Gastroesophageal sphincter (tissue), 4 donors: Measurements from ENCODE around the gene MACROH2A1. TPM values are rescaled to one million over a fixed set of nuclear protein-coding genes. Genes with fewer than 3 reads are reported as not detected.

Source experiments
- ATAC-seq: fragments of 150-250 bp; one replicate; pipeline ENCODE4 v1.9.1; 2016; ENCODE audit warnings: mild to moderate bottlenecking, moderate library complexity
- H3K27ac ChIP-seq, 4 donors: fragments of 200-600 bp; sonication (generic) in 3 of 4; 1 replicate in 3 of 4; 2 replicates in 1 of 4; pipeline ENCODE4 v1.5.1; 2016 to 2019
- H3K27me3 ChIP-seq: fragments of 200-600 bp; sonication (generic); one replicate; pipeline ENCODE4 v1.5.1; 2019
- H3K36me3 ChIP-seq, 2 donors: fragments of 200-600 bp; sonication (generic); one replicate each; pipeline ENCODE4 v1.5.1; 2019; ENCODE audit warnings: control low read depth in 1 of 2
- H3K4me1 ChIP-seq, 3 donors: fragments of 200-600 bp; sonication (generic); 1 replicate in 2 of 3; 2 replicates in 1 of 3; pipeline ENCODE4 v1.5.1; 2016 to 2019; ENCODE audit warnings: control low read depth in 2 of 3
- H3K4me3 ChIP-seq, 2 donors: fragments of 200-600 bp; sonication (generic); one replicate each; pipeline ENCODE4 v1.5.1; 2019; ENCODE audit warnings: mild to moderate bottlenecking in 1 of 2, moderate library complexity in 1 of 2
- H3K9me3 ChIP-seq, 3 donors: fragments of 200-600 bp; sonication (generic); one replicate each; pipeline ENCODE4 v1.5.1; 2017 to 2019; ENCODE audit warnings: control low read depth in 2 of 3
- CTCF ChIP-seq, 4 experiments: fragments of 200-600 bp in 2 of 4; fragments of 450-650 bp in 2 of 4; sonication (generic) in 1 of 4; IDR thresholded peaks; one replicate each; pipeline ENCODE4 v1.5.1; 2017 to 2019; ENCODE audit warnings: antibody characterized with exemption in 4 of 4, mild to moderate bottlenecking in 2 of 4, moderate library complexity in 2 of 4
- EP300 ChIP-seq: sonication (generic); formaldehyde crosslinking; IDR thresholded peaks from one replicate; pipeline ENCODE4 v1.6.1; 2017; ENCODE audit warnings: antibody characterized with exemption, mild to moderate bottlenecking
- POLR2A ChIP-seq, 2 donors: fragments of 450-650 bp; IDR thresholded peaks; one replicate each; pipeline ENCODE4 v1.6.1; 2017; ENCODE audit warnings: antibody characterized with exemption in 2 of 2, mild to moderate bottlenecking in 2 of 2, moderate library complexity in 1 of 2
- POLR2AphosphoS5 ChIP-seq: sonication (generic); formaldehyde crosslinking; IDR thresholded peaks from one replicate; pipeline ENCODE4 v1.6.1; 2017; ENCODE audit warnings: antibody characterized with exemption
- WGBS, 2 donors: methylation state at CpG; one replicate each; pipeline ENCODE4 v1.1.5; 2018; ENCODE audit warnings: low coverage in 1 of 2; 5-methylcytosine and 5-hydroxymethylcytosine counted together
- total RNA-seq, 4 donors: library from RNA; depleted of rRNA; stranded (reverse); fragments of >200 nt; gene quantifications; one replicate each; pipeline ENCODE4 v1.1.0, GENCODE V29; 2016

MACROH2A1 gene
- total RNA-seq, 4 donors from 2014 or later, result 163 to 180 (median 177) TPM

- ATAC-seq, result no peak
- peaks cover 0 to 51% of the 10 kb centered on the region in 2 donors for H3K36me3 ChIP-seq
- WGBS, 2 donors, result 88 to 89% methylated on average over 2 of the region's 2 CpGs
- TF ChIP-seq POLR2A (IDR thresholded peaks at IDR 0.05), result no peak
- no peak for TF ChIP-seq EP300
- no peak for TF ChIP-seq POLR2AphosphoS5
- TF ChIP-seq CTCF (IDR thresholded peaks at IDR 0.05), result no peak
- H3K4me1 ChIP-seq, result peaks cover 7 to 38% (median 10%) of the 10 kb centered on the region in 3 donors
- H3K4me3 ChIP-seq, result no peak overlapping the region
- no peaks in the 10 kb centered on the region for H3K27me3 ChIP-seq
- H3K9me3 ChIP-seq, result no peaks in the 10 kb centered on the region
- no peak overlapping the region for H3K27ac ChIP-seq
Observed at GRCh38 chr5:135362102-135362501, 36.9 kb downstream of the MACROH2A1 start.

- Histone ChIP-seq H3K9me3 (no peaks in the 10 kb centered on the region), H3K4me1 (peaks cover 14 to 38% (median 25%) of the 10 kb centered on the region in 3 donors), H3K36me3 (peaks cover 0 to 40% of the 10 kb centered on the region in 2 donors), H3K27ac (no peak overlapping the region), H3K4me3 (no peak overlapping the region), H3K27me3 (no peaks in the 10 kb centered on the region)
- no peak for ATAC-seq
- no peak for TF ChIP-seq CTCF (IDR thresholded peaks at IDR 0.05)
- TF ChIP-seq POLR2A (IDR thresholded peaks at IDR 0.05), result no peak
- TF ChIP-seq POLR2AphosphoS5, result no peak
- no peak for TF ChIP-seq EP300
- WGBS, 2 donors, result 92 to 93% methylated on average over 5 to 6 of the region's 16 CpGs
Observed at GRCh38 chr5:135360278-135361274, 38.5 kb downstream of the MACROH2A1 start.

GRCh38 chr5:135359374-135360165 is 39.5 kb downstream of the MACROH2A1 start:
- Histone ChIP-seq H3K9me3 (no peaks in the 10 kb centered on the region), H3K36me3 (peaks cover 0 to 40% of the 10 kb centered on the region in 2 donors), H3K4me3 (no peak overlapping the region), H3K27me3 (no peaks in the 10 kb centered on the region), H3K27ac (no peak overlapping the region), H3K4me1 (peaks cover 11 to 38% (median 27%) of the 10 kb centered on the region in 3 donors)
- ATAC-seq, result no peak
- WGBS, 2 donors, result 90 to 91% methylated on average over 8 of the region's 8 CpGs
- TF ChIP-seq CTCF (IDR thresholded peaks at IDR 0.05) (no peak), POLR2A (IDR thresholded peaks at IDR 0.05) (no peak), POLR2AphosphoS5 (no peak), EP300 (no peak)

- H3K36me3 ChIP-seq, result peaks cover 0 to 42% of the 10 kb centered on the region in 2 donors
- no peak for ATAC-seq
- no peaks in the 10 kb centered on the region for H3K27me3 ChIP-seq
- peak overlapping the region in 2 of 4 donors; percentile 74 to 85 for H3K27ac ChIP-seq
- H3K9me3 ChIP-seq, result no peaks in the 10 kb centered on the region
- H3K4me1 ChIP-seq, result peaks cover 19 to 49% (median 42%) of the 10 kb centered on the region in 3 donors
- TF ChIP-seq POLR2A (IDR thresholded peaks at IDR 0.05) (no peak), EP300 (no peak), CTCF (IDR thresholded peaks at IDR 0.05) (no peak), POLR2AphosphoS5 (no peak)
- H3K4me3 ChIP-seq, result no peak overlapping the region
Observed at GRCh38 chr5:135357685-135358084, 41.3 kb downstream of the MACROH2A1 start.
